Stomach (tissue), 4 donors: Measurements from ENCODE around the gene PARVG.

ENCODE experiments used
- POLR2A ChIP-seq, 4 donors: fragments of 450-650 bp; IDR thresholded peaks; one replicate each; pipeline ENCODE4 v1.6.1; 2016; ENCODE audit warnings: antibody characterized with exemption in 4 of 4, control low read depth in 2 of 4, mild to moderate bottlenecking in 1 of 4, moderate library complexity in 1 of 4
- POLR2AphosphoS5 ChIP-seq, 3 donors: sonication (generic); formaldehyde crosslinking; IDR thresholded peaks; one replicate each; pipeline ENCODE4 v1.6.1; 2016; ENCODE audit warnings: antibody characterized with exemption in 3 of 3
- TF ChIP-seq, protein P1 (sequence below), 7 experiments: fragments of 450-650 bp in 4 of 7; fragments of 200-600 bp in 3 of 7; sonication (generic) in 3 of 7; IDR thresholded peaks; one replicate each; pipeline ENCODE4 v1.5.1; 2016 to 2019; ENCODE audit warnings: antibody characterized with exemption in 7 of 7, control low read depth in 2 of 7, mild to moderate bottlenecking in 1 of 7

DNA sequence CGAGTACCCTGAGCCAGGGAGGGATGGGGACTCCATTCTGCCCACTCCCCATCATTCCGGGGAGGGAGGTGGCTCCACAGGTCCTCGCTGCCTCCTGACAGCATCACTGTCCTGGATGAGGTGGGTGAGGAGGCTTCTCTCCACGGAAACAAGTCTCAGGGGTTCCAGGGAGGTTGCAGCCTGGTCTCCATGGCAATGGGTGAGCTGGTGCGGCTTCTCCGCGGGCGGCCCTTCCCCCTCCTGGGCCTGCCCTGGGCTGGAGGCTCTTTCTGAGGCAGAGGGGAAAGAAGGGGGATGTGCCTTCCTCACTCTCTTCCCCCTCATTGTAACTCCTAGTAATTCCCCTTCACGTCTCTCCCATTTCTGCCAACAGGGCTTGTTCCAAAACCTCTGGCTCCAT lies 37.1 kb upstream of the PARVG start:
- TF ChIP-seq POLR2A (IDR thresholded peaks at IDR 0.05) (no peak), POLR2AphosphoS5 (IDR thresholded peaks at IDR 0.05) (no peak)
- TF ChIP-seq, protein P1, sequence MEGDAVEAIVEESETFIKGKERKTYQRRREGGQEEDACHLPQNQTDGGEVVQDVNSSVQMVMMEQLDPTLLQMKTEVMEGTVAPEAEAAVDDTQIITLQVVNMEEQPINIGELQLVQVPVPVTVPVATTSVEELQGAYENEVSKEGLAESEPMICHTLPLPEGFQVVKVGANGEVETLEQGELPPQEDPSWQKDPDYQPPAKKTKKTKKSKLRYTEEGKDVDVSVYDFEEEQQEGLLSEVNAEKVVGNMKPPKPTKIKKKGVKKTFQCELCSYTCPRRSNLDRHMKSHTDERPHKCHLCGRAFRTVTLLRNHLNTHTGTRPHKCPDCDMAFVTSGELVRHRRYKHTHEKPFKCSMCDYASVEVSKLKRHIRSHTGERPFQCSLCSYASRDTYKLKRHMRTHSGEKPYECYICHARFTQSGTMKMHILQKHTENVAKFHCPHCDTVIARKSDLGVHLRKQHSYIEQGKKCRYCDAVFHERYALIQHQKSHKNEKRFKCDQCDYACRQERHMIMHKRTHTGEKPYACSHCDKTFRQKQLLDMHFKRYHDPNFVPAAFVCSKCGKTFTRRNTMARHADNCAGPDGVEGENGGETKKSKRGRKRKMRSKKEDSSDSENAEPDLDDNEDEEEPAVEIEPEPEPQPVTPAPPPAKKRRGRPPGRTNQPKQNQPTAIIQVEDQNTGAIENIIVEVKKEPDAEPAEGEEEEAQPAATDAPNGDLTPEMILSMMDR (IDR thresholded peaks at IDR 0.05): no peak
